Adrenal gland (tissue), 5 donors: ENCODE results near the gene RIPK1.

ENCODE experiments used
- POLR2A ChIP-seq, 2 donors: fragments of 450-650 bp; IDR thresholded peaks; one replicate each; pipeline ENCODE4 v1.6.1; 2017; ENCODE audit warnings: antibody characterized with exemption in 2 of 2, mild to moderate bottlenecking in 2 of 2, moderate library complexity in 1 of 2
- TF ChIP-seq, protein P1 (sequence below), 6 experiments: fragments of 450-650 bp in 4 of 6; fragments of 200-600 bp in 2 of 6; sonication (generic) in 1 of 6; IDR thresholded peaks; 1 replicate in 5 of 6; 2 replicates in 1 of 6; pipeline versions ENCODE4 v1.5.1 to v1.8.0; 2016 to 2021; ENCODE audit warnings: antibody characterized with exemption in 6 of 6, mild to moderate bottlenecking in 2 of 6, moderate library complexity in 1 of 6
- donor health status: DM: no; HTN: no; CAD: no.

DNA sequence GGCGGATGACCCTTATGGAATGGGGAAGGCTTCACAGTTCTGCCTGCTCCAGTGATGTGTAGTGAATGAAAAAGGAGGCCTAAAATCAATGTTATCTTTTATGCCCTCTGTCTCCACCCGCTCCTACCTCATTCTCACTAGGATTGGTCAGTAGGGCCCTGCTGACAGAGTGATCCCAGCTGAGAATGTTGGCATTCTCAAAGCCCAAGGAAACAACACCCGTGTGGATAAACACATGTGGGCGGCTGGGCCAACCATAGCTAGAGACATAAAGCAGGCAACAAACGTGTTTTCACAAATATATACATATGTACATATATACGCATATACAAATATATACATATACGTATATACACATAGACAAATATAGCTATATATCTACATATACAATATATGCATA is 4.5 kb downstream of the RIPK1 start:
- TF ChIP-seq, protein P1, sequence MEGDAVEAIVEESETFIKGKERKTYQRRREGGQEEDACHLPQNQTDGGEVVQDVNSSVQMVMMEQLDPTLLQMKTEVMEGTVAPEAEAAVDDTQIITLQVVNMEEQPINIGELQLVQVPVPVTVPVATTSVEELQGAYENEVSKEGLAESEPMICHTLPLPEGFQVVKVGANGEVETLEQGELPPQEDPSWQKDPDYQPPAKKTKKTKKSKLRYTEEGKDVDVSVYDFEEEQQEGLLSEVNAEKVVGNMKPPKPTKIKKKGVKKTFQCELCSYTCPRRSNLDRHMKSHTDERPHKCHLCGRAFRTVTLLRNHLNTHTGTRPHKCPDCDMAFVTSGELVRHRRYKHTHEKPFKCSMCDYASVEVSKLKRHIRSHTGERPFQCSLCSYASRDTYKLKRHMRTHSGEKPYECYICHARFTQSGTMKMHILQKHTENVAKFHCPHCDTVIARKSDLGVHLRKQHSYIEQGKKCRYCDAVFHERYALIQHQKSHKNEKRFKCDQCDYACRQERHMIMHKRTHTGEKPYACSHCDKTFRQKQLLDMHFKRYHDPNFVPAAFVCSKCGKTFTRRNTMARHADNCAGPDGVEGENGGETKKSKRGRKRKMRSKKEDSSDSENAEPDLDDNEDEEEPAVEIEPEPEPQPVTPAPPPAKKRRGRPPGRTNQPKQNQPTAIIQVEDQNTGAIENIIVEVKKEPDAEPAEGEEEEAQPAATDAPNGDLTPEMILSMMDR (IDR thresholded peaks at IDR 0.05) = no peak
- no peak for TF ChIP-seq POLR2A (IDR thresholded peaks at IDR 0.05)
